GM18520 (cell line): ENCODE data around the gene AGO1.
"Not testable (repeated sequence)": the region's sequence is repeated elsewhere in the genome, so short reads cannot be mapped to it uniquely, and the experiment has no call there.

Experiments used
- ATAC-seq: cut with Tn5 transposase; IDR thresholded peaks from one replicate; pipeline ENCODE4 v1.9.1; 2021; ENCODE audit not compliant: unreplicated experiment

The AGO1 gene

GRCh38 chr1:35968396-35968795 lies 85.4 kb downstream of the AGO1 start:
- no peak for ATAC-seq

- no peak for ATAC-seq
Measured at GRCh38 chr1:35971601-35972000, 88.6 kb downstream of the AGO1 start.

DNA sequence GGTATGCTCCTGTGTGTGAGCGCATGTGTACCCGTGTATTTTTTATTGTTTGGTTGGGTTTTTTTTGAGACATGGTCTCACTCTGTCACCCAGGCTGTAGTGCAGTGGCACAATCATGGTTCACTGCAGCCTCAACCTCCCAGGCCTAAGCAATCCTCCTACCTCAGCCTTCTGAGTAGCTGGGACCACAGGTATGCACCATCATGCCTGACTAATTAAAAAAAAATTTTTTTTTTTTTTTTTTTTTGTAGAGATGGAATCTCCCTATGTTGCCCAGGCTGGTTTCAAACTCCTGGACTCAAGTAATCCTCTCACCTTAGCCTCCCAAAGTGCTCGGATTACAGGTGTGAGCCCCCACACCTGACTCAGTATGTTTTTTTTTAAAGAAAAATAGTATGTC lies 89.6 kb downstream of the AGO1 start:
- ATAC-seq: not testable (repeated sequence)

DNA sequence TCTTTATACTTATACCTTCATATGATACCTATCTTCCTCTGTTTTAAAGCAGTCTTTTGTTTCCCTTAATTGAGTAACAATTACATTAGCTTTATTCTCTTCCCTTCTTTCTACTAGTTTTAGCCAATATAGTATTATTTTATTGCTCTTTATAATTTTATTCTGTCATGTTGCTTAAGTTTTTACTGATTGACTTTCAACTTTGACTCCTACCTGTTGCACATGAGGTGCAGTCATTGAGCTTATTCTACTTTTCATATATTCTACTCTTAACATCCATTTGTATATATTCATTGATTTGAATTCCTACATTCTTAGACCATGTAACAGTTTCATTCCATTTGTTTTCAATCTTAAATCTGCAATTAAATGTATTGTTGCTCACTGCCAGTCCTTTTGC lies 97.1 kb downstream of the AGO1 start:
- no peak for ATAC-seq
